Mesothelial cell of epicardium (in vitro differentiated cells): ENCODE measurements around the gene CNIH2. TPM values are rescaled to one million over a fixed set of nuclear protein-coding genes. Genes with fewer than 3 reads are reported as not detected.

Experiments used
- DNase-seq, 2 experiments: peaks; one replicate each; pipeline ENCODE4 v3.0.0; 2021; ENCODE audit warnings: low spot score in 2 of 2; ENCODE audit not compliant: unreplicated experiment in 2 of 2
- H3K27ac Mint-ChIP-seq: 2 replicates; pipeline ENCODE4 v1.8.0; 2021; ENCODE audit warnings: mixed read lengths
- H3K27me3 Mint-ChIP-seq: 2 replicates; pipeline ENCODE4 v1.8.0; 2021; ENCODE audit warnings: low read depth, mixed read lengths
- H3K36me3 Mint-ChIP-seq: 2 replicates; pipeline ENCODE4 v1.8.0; 2021; ENCODE audit warnings: mixed read lengths
- H3K4me1 Mint-ChIP-seq: 2 replicates; pipeline ENCODE4 v1.8.0; 2021; ENCODE audit warnings: mixed read lengths
- H3K4me3 Mint-ChIP-seq: 2 replicates; pipeline ENCODE4 v1.8.0; 2021; ENCODE audit warnings: mild to moderate bottlenecking, moderate library complexity, mixed read lengths
- H3K9me3 Mint-ChIP-seq: 2 replicates; pipeline ENCODE4 v1.8.0; 2021; ENCODE audit warnings: mixed read lengths
- total RNA-seq: library from RNA; stranded (reverse); gene quantifications from 3 replicates; pipeline ENCODE4 v1.2.1, GENCODE V29; 2021
- TF ChIP-seq, protein P1 (sequence below): fragments of 200-600 bp; sonication (generic); IDR thresholded peaks from one replicate; pipeline ENCODE4 v1.5.0; 2021; ENCODE audit warnings: antibody characterized with exemption; ENCODE audit not compliant: unreplicated experiment

CNIH2 gene
- total RNA-seq, 1 donor from 2014 or later = 10.2 TPM

DNA sequence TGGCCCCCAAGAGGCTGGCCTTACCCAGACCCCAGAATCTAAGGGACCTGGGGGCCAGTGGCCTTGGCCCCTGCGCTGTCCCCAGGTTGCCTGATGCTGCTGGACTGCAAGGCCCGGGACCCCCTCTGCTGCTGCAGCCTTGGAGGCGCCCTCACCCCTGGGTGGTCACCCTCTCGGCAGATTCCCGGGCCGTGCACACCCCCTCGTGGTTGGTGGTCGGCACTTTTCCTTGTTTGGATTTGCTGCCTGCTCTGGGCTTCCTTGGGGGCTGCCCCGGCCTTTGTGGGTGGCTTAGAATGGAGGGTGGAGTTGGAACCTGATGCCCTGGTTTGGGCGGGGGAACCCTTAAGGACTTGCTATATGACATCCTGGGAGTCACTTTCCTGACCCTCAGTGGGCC, 53.0 kb downstream of the CNIH2 start:
- Mint-ChIP-seq H3K9me3 (no peaks in the 10 kb centered on the region), H3K27ac (no peak overlapping the region), H3K4me1 (peaks cover 27% of the 10 kb centered on the region), H3K36me3 (no peaks in the 10 kb centered on the region), H3K27me3 (peaks cover 3% of the 10 kb centered on the region), H3K4me3 (no peak overlapping the region)
- DNase-seq = no peak
- TF ChIP-seq, protein P1, sequence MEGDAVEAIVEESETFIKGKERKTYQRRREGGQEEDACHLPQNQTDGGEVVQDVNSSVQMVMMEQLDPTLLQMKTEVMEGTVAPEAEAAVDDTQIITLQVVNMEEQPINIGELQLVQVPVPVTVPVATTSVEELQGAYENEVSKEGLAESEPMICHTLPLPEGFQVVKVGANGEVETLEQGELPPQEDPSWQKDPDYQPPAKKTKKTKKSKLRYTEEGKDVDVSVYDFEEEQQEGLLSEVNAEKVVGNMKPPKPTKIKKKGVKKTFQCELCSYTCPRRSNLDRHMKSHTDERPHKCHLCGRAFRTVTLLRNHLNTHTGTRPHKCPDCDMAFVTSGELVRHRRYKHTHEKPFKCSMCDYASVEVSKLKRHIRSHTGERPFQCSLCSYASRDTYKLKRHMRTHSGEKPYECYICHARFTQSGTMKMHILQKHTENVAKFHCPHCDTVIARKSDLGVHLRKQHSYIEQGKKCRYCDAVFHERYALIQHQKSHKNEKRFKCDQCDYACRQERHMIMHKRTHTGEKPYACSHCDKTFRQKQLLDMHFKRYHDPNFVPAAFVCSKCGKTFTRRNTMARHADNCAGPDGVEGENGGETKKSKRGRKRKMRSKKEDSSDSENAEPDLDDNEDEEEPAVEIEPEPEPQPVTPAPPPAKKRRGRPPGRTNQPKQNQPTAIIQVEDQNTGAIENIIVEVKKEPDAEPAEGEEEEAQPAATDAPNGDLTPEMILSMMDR = no peak

DNA sequence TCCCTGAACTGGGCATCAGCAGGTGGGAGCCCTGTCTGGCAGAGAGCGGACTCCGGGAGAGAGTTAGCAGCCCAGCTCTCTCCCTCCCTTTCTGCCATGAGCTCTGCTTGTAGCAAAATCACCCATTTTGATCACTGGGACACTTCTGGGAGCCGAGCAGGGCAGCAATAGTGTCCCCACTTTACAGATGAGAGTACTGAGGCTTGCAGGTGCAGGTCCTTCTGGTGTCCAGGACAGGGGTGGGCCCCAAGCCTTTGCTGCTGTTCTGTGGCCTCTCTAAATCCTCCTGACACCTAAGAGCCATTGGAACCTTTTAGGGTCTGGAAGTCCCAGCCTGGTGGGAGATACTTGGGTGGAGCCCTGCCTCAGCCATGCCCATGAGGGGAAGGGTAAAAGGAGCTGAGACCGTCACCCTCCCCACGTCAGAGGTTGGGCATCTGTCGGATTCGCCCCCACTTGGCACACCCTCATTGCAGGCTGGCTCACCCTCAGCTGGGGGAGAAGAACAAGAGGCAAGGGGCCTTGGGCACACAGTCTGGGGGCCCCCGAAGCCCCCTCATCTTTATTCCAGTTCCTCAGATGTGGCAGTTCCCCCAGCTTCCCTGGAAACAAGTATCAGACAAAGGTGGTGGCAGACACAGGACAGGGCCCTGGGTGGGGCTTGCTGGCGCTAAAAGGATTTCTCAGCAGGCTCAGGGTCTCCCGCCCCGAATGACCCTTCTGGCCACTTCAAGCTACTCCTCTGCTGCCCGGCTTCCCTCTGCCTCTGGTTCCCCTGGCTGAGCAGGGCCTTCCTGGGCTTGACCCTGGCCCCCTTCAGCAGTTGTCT, 53.8 kb downstream of the CNIH2 start:
- Mint-ChIP-seq H3K4me3 (no peak overlapping the region), H3K27me3 (peaks cover 7% of the 10 kb centered on the region), H3K36me3 (no peaks in the 10 kb centered on the region), H3K4me1 (peaks cover 28% of the 10 kb centered on the region), H3K27ac (no peak overlapping the region), H3K9me3 (no peaks in the 10 kb centered on the region)
- TF ChIP-seq, protein P1 = no peak
- no peak for DNase-seq

DNA sequence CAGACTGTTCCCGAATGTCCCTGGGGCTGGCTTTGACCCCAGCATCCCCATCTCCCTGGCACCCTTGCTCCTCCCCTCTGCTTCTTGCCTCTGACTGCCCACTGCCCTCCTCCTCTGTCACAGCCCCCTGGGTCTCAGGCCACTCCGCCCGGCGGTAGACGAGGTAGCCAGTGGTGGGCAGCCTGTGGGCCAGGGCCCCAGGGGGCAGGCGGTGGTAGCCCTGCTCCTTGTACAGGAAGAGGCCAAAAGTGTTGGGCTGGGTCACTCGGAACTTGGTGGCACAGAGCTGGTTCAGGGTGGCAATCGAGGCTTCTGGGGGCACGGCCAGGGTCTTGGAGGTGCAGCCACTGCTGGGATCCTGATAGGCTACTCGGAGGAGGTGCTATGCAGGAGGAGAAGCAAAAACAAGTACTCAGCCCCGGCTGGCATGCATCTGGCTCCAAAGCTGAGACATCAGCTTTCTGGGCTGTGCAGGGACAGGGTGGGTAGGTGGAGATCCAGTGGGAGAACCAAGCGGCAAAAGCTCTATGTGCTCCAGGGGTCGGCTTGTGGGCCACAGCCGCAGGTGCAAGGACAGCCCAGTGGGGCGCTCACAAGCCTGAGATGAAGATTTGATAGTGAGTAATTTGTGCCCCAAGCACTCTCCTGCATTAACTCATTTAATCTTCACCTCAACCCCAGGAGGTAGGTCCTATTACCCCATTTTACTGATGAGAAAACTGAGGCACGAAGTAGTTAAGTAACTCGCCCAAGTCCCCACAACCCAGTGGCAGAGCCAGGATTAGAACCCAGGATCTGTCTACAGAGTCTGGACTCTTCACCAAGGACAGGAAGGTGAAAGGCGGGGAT, 54.6 kb downstream of the CNIH2 start:
- H3K4me1 Mint-ChIP-seq = peaks cover 24% of the 10 kb centered on the region
- H3K9me3 Mint-ChIP-seq = no peaks in the 10 kb centered on the region
- TF ChIP-seq, protein P1 = no peak
- H3K27ac Mint-ChIP-seq = no peak overlapping the region
- DNase-seq = no peak
- H3K36me3 Mint-ChIP-seq = no peaks in the 10 kb centered on the region
- peaks cover 7% of the 10 kb centered on the region for H3K27me3 Mint-ChIP-seq
- H3K4me3 Mint-ChIP-seq = no peak overlapping the region

DNA sequence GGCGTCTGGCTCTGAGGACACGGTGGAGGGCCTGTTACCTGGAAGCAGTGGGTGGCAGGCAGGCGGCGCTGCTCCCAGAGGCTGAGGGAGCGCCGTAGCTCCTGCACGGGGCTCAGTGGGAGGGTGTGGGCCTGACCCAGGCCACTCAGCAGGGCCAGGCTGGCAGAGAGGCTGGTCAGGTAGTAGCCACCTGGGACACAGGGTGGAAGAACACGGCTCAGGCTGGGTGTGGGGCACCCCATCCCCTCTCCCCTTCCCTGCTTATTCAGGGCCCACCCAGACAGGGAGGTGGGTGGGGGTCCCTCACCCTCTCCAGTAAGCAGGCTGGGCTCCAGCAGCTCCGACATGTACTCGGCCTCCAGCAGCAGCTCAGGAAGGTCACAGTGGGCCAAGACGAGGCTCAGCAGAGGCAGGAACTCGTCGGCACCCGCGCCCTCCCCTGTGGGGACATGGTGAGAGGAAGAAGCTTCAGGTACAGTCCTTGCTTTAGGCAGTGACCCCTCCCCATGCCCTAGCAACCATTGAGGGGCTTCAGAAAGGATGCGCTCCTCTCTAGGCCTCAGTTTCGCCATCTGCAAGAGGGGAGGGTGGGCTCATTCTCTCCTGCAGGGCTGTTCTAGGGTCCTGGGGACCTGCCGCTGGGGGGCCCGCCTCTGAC, 55.4 kb downstream of the CNIH2 start:
- Mint-ChIP-seq H3K4me1 (peaks cover 19% of the 10 kb centered on the region), H3K4me3 (no peak overlapping the region), H3K36me3 (no peaks in the 10 kb centered on the region), H3K9me3 (no peaks in the 10 kb centered on the region), H3K27ac (no peak overlapping the region), H3K27me3 (peaks cover 7% of the 10 kb centered on the region)
- TF ChIP-seq, protein P1 = no peak
- no peak for DNase-seq

Other genes starting within 250 kb of the CNIH2 start
- 4.7 to 5.7 TPM (median 4.9 TPM) in 3 replicates for gene GAL3ST3, start 229.0 kb upstream of the CNIH2 start, total RNA-seq
- 182 to 201 TPM (median 195 TPM) in 3 replicates for gene SF3B2, start 225.8 kb upstream of the CNIH2 start, total RNA-seq
- 81.6 to 88.0 TPM (median 87.0 TPM) in 3 replicates for gene PACS1, start 207.9 kb upstream of the CNIH2 start, total RNA-seq
- 42.0 to 43.0 TPM (median 42.9 TPM) in 3 replicates for gene KLC2, start 20.5 kb upstream of the CNIH2 start, total RNA-seq
- gene RAB1B, start 9.5 kb upstream of the CNIH2 start, total RNA-seq = 88.6 to 91.8 TPM (median 90.1 TPM) in 3 replicates
- 66.8 to 74.0 TPM (median 71.2 TPM) in 3 replicates for gene YIF1A, start 11.0 kb downstream of the CNIH2 start, total RNA-seq
- 1.3 to 1.8 TPM (median 1.6 TPM) in 3 replicates for gene TMEM151A, start 13.7 kb downstream of the CNIH2 start, total RNA-seq
- gene CD248, start 38.9 kb downstream of the CNIH2 start, total RNA-seq = 95.2 to 102 TPM (median 97.9 TPM) in 3 replicates
- 6.7 to 7.1 TPM (median 7.0 TPM) in 3 replicates for gene RIN1, start 58.3 kb downstream of the CNIH2 start, total RNA-seq
- gene BRMS1, start 66.9 kb downstream of the CNIH2 start, total RNA-seq = 25.0 to 27.1 TPM (median 26.5 TPM) in 3 replicates
- 28.1 to 30.2 TPM (median 29.5 TPM) in 3 replicates for gene B4GAT1, start 69.5 kb downstream of the CNIH2 start, total RNA-seq
- 33.0 to 35.9 TPM (median 35.7 TPM) in 3 replicates for gene SLC29A2, start 93.6 kb downstream of the CNIH2 start, total RNA-seq
- 1.00 to 1.2 TPM (median 1.1 TPM) in 3 replicates for gene NPAS4, start 142.9 kb downstream of the CNIH2 start, total RNA-seq
- gene MRPL11, start 160.7 kb downstream of the CNIH2 start, total RNA-seq = 49.0 to 53.1 TPM (median 49.7 TPM) in 3 replicates
- 17.3 to 18.2 TPM (median 17.9 TPM) in 3 replicates for gene PELI3, start 188.7 kb downstream of the CNIH2 start, total RNA-seq
- gene DPP3, start 202.3 kb downstream of the CNIH2 start, total RNA-seq = 40.8 to 47.2 TPM (median 42.9 TPM) in 3 replicates
- gene BBS1, start 232.5 kb downstream of the CNIH2 start, total RNA-seq = 61.5 to 62.0 TPM (median 61.5 TPM) in 3 replicates